Ramos (cell line): ENCODE results near the gene ASCL3.
"Not testable (repeated sequence)": the region's sequence is repeated elsewhere in the genome, so short reads cannot be mapped to it uniquely, and the experiment has no call there.

Source experiments
- in situ Hi-C: fragments of 300-500 bp; cut with MboI; formaldehyde crosslinking; loops from one replicate; pipeline ENCODE4 v1.14.3; 2022; ENCODE audit warnings: low sequenced_read_pairs; ENCODE audit not compliant: unreplicated experiment

The ASCL3 gene, protein sequence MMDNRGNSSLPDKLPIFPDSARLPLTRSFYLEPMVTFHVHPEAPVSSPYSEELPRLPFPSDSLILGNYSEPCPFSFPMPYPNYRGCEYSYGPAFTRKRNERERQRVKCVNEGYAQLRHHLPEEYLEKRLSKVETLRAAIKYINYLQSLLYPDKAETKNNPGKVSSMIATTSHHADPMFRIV

DNA sequence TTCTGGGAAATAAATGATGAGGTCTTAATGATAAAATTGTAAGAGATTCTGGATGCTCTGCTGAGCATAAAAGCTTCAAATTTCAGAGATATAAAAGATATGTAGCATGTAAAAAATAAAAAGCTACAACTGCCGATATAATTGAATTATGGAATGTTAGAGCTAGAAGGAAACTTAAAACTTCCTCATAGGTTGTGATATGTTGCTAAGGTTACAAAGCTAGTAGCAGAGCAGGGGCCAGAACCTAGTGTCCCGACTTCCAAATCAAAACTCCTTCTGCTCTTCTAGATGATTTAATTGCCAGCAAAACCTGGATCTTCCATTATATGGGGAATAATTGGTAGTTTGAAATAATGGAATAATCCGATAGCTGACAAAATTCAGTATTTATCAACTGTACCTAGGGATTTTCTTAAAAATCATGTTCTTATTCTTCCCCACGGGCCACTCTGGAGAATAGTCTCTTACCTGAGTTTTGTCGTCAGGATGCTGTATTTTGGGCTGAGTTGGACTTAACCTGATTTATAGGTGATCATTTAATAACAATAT lies at the start of gene ASCL3:
TSS of gene ASCL3 (minus strand) at position 499 of the 549 bp plus-strand sequence. CDS start 4,855 bp downstream, outside the sequence.
- in situ Hi-C loops, result no loop called here

DNA sequence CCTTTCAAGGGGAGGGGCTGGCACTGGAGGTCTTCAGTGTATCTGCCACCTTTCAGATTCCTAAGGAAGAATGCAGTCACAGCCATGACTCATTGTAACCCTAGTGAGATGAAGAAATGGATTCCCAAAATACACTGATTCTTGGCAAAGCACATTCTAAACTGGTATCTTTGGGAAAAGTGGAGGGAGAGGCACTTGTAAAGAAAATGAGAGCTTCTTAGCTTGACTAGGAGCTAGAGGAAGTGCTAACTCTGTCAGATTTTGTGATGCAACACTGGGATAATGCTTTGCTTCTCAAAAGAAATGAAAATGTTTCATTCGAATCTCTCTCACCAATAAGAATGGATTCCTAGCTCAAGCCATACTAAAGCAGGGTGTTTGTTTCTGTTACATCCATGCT lies 46.6 kb upstream of the ASCL3 start:
- in situ Hi-C loops, result no loop called here

DNA sequence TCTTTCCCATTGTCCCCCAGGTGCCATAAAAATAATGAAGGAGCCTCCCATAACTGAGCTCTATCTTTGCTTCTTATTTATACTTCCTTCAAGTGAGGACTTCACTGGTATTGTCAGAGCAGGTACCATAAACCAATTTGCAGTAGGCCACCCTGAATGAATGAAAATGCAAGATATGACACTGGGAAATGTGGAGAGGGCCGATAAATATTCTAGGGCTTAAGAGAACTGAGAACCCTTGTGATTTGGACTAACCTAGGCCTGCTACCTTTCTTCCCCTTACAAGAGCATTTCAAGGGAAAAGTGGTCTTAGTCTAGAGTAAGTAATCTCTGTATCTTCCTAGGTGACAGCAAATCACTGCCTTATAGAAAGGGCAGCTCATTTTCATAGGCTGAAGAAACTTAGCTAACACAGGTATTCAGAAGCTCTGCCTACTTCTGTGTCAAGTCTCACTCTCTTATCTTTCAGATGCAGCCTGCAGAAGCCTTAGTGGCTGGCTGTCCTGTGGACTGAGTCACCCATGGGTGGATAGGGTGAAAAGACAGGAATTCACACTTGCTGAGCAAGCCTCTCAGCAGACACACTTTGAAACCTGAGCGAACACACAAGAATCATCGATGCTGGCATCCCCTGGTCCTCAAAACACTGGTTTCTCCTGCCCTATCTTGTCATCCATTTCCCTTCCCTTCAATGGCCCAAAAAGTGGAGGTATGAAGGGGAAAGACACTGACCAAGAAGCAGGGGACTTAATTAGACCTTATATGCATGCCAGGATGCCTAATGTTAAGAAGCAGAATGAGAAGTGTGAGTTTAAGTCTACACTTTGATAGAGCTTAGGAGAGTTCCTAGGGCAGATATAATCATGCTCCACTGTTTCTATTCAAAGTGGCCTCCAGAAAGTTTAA lies 45.8 kb upstream of the ASCL3 start:
- in situ Hi-C loops, result no loop called here

DNA sequence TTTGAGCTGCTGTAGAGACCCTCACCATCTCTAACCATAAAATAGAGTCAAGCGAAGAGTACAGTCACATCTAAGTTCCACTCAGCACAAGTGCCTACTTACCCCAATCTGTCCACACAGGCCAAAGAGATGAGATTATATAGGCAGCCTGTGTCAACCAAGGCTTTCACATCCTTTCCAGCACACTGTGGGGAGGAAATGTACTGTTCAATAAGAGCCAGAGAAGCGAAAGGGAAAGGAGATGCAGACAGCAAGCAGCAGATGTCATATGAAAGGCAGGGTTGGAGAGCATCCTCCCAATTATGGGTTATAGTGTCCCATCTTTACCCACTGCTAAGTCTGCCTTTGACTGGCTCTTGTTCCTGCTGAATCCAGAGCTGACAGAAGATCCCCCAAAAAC lies 44.6 kb upstream of the ASCL3 start:
- in situ Hi-C loops, result no loop called here

DNA sequence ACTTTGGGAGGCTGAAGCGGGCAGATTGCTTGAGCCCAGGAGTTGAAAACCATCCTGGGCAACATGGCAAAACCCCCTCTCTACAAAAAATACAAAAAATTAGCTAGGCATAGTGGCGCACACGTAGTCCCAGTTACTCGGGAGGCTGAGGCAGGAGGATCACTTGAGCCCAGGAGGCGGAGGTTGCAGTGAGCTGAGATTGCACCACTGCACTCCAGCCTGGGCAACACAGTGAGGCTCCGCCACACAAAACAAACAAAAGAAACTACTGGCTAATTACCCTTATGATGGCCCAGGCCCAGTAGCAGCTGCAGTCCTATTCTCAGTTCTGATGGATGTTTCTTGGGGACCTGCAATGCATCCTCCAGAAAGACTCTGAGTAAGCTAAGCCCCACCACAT lies 44.0 kb upstream of the ASCL3 start:
- in situ Hi-C loops, result not testable (repeated sequence)

DNA sequence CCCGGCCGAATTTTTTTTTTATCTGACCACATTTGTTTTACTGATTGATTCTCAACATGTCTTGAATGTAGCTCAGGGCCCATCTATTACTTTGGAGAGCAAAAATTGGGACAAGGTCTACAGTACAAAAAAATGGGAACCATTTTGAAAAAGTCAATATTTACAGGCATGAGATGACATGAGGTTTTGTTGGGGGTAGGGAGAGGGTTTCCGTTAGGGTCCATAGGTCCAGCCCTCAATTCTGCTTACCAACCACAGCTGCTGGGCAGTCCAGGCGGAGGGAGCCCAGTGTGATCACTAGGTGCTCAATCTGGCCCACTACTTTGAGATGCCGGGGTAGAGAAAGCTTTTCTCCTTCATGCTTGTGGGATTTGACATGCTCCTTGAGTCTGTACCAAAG lies 42.6 kb upstream of the ASCL3 start:
- in situ Hi-C loops, result no loop called here

DNA sequence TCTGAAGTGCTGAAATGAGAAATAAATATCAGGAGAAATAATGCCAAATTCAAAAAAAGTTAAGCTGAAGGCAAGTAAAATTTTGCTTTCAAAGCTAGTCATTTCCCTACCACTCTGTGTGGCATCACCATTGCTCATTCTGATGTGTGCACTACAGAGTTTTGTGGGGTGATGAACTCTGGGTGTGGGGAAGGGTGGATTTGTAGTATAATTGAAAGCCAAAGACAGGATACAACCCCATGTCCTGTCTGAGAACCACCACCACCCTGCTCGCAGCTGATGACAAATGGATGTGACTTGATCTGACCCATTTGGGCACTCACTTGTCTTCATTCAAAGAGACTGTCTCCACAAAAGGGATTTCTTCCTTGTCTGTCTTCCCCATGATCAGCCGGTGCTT lies 40.7 kb upstream of the ASCL3 start:
- in situ Hi-C loops, result no loop called here

DNA sequence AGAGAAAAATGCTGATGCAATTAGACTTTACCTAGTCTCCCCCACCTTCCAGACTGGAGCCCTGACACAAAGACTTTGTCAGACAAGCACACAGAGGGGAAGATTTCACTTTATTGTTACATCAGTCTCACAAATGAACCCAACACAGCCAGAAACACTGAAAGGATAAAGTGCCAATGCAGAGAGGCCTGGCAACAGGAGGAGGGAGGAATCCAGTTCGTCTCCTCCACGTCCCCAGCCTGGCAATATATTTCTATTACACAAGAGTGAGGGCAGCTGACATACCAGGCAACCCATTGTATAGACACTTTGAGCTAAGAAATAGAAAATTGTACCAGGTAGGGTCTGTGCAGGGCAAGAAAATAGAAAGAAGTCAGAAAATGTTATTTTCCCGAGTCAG lies 37.7 kb upstream of the ASCL3 start:
- in situ Hi-C loops, result no loop called here

DNA sequence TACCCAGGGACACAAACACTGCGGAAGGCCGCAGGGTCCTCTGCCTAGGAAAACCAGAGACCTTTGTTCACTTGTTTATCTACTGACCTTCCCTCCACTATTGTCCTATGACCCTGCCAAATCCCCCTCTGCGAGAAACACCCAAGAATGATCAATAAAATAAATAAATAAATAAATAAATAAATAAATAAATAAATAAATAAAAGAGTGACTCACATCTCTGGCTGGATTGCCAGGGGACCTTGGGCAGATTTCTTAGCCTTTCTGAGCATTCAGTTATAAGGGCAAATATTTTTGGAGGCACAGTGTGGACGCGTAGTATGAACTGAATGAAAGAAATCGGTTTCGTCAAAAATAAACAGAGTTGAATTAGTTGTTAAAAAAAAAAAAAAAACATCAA lies 36.5 kb upstream of the ASCL3 start:
- in situ Hi-C loops, result not testable (repeated sequence)

DNA sequence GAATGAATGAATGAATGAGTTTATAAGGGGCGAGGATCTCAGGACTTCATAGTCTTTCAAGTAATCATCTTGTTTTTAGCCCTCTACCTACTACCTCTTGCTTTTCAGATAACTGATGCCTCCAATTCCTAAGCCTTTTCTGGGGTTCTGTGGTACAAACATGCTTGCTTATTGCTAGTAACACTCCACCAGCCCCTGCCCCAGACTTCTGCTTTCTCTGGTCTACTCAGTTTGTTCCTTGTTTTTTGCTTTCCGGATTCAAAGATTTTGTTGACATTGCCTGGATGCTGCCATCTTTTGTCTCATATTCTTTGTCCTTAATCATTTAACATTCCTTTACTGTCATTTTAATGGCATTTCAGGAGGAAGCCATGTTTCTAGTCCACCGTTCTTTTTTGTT lies 30.3 kb upstream of the ASCL3 start:
- in situ Hi-C loops, result no loop called here

DNA sequence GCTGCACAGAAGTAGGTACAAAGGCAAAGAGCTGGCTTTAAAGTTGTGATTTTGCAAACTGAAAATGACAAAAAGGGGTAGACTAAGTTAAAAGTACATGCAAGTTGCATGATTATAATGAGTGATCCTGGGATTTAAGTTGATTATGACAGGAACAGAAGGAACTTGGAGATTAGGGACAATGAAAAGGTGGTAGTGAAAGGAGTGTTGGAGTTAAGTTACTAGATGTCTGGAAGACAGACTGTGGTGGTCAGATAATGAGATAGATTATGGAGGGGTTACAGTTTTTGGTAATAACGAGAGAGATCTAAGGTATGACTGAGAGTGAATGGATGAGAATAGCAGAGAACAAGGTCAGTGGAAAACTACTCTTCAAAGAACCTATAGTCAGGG lies 29.1 kb upstream of the ASCL3 start:
- in situ Hi-C loops, result no loop called here

DNA sequence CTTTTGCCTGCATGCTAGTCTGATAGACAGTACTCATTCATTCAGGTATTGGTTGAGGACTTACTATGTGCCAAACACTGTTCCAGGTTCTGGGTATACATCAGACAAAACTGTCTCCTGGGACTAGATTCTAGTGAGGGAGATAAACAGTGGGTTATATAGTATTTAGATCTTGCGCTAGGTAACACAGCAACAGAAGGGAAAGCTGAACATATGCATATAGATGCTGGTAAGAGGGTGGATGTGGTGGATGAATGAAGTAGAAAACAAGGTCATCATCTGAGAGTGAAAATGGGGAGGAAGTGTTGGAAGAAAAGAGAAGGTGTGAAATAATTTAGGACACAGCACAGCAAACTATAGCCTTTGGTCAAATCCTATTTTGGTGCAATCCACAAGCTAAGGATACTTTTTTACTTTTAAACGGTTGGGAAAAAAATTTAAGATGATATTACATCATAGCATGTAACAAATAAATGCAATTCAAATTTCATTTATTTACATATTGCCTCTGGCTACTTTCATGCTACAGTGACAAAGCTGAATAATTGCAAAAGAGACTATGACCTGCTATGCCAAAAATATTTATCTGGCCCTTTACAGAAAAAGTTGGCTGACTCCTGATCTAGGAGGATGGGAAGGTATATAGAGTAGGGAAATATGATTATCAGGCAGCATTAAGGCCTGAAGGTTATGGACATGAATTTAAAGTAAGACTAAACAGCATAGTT lies 28.5 kb upstream of the ASCL3 start:
- in situ Hi-C loops, result no loop called here

DNA sequence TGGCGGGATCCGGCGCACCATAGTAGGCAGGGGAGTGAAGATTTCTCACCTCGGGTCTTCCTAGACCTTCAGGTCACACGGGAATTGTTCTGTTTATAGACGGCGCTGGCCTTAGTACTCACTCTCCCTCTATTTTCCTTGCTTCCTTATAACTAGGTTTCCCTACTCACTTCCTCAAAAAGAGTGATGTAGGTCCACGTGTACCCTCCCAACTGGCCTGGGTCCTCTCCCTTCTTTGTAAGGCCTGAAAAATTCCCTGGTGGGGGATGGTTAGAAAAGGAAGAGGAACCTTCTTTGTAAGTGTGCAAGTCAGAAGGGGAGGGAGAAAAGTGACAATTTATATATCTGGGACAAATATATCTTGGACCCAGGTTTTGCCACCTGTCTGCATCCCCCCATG lies 24.4 kb upstream of the ASCL3 start:
- in situ Hi-C loops, result loop anchor here (10.0 kb wide), 1 partner anchor 282 kb away; the partner anchor contains the start of genes RPL27A and TRIM66

DNA sequence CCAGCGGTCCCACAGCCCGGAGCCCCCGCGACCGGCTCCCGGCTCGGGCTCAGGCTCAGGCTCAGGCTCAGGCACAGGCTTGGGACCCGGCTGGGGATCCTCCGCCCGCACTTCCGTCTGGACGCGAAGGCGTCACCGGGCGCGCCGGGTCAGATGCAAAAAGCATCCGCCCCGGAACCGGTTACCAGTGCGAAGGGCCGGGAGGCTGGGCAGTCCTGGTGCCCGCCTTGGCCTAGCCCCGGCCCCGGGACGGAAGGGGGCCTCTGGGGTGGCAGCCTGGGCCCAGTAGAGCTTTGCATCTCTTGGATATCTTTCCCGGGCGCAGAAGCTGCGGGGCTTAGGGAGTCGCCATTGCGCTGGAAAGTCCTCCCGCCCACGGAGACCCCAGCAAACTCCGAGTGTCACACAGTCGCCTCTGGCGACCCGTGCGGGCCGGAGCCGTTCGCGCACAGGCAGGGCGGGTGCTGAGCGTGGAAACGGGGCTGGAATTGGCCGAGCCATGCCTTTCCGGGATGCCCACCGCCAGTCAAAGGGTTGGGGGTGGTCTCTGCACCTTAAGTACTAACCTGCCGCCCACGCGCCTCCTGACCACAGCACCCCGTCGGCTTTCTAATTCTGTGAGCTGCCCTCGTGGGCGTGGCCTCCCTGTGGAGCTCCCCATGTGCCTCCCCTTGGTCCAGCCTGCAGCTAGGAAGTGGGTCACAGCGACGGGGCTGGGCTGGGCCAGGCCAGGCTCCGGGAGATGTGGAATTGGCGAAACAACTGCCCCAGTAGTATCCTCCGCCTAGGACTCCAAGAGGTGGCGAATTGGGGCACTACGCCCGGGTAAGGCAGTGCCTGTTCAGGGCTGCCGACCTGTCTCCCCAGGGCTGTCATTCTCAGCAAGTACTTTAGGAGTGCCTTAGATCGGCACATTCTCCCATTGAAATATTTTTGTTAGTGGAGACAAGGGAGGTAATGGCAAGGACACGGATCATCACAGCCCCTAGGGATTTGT lies 21.8 kb upstream of the ASCL3 start, which contains the start of gene TMEM9B:
TSS of gene TMEM9B (minus strand) at position 119 of the 997 bp plus-strand sequence. CDS start 129 bp downstream, outside the sequence.
- in situ Hi-C loops, result loop anchor here (10.0 kb wide), 1 partner anchor 280 kb away; the partner anchor contains the start of genes RPL27A and TRIM66

DNA sequence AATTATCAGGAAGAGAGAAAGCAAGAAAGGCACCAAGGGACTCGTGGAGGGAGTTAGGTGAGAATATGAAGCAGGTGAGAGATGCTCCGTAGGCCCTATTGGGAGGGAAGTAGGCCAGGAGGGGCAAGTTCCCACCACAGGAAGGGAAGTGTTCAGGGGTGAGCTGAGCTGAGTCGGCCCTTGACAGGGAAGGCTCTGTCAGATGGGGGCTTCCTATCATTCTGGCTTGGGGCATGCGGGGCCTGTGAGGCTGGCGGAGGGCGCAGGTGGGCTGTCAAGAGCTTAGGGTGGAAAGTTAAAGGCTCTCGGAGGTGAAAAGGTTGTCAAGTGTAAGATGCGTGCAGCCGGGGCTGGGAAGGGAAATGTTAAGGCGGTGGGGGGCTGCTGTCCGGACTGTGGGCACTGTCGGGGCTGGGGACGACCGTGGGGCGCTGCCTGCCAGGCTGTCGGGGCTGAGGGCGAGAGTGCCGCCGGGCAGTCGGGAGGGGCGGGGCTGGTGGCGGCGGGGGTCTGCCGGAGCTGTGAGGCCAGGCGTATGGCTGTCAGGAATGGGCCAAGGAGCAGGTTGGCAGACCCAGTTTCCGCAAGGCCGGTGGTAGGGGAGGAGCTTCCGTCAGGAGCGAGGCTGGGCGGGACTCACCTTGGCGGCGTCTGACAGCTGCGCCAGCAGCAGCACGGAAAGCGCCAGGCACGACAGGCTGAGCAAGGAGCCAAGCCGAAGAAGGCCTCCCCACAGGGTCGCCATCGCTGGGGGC lies 20.9 kb upstream of the ASCL3 start:
- in situ Hi-C loops, result loop anchor here (10.0 kb wide), 1 partner anchor 279 kb away; the partner anchor contains the start of genes RPL27A and TRIM66

DNA sequence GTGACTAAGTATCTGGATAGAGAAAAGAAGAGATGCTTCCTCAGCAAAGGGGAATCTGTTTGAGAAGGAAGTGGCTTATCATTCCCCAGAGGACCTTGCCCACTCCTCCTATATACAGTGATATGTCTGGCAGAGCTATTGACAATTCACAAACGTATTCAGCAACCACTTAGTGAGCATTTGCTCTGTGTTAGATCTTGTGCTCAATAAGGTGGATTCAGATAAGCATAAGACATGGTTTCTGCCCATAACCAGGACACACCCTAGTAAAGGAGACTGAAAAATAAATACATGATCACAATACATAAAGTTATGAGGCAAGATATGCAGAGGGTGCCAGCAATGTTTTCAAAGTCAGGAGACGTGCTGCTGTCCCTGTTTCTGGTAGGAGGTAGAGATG lies 20.0 kb upstream of the ASCL3 start:
- in situ Hi-C loops, result loop anchor here (10.0 kb wide), 1 partner anchor 278 kb away; the partner anchor contains the start of genes RPL27A and TRIM66

DNA sequence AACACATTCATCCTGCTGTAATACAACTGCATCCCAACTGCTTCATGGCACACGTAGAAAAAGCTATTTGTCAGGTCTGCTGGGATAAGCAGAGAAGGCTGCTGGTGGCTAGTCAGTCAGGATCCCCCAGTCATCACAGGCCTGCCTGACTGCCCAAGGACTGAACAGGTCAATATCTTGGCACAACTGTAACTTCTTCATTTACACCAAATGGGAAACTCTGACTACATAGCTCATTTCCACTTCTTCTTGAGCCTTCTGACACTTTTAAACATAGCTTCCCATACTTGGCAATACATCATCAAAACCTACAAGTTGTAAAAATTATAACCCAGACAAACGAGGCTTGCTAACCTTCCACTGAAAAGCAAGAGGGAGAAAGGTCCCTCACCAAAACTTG lies 18.6 kb upstream of the ASCL3 start:
- in situ Hi-C loops, result loop anchor here (10.0 kb wide), 1 partner anchor 277 kb away; the partner anchor contains the start of genes RPL27A and TRIM66

DNA sequence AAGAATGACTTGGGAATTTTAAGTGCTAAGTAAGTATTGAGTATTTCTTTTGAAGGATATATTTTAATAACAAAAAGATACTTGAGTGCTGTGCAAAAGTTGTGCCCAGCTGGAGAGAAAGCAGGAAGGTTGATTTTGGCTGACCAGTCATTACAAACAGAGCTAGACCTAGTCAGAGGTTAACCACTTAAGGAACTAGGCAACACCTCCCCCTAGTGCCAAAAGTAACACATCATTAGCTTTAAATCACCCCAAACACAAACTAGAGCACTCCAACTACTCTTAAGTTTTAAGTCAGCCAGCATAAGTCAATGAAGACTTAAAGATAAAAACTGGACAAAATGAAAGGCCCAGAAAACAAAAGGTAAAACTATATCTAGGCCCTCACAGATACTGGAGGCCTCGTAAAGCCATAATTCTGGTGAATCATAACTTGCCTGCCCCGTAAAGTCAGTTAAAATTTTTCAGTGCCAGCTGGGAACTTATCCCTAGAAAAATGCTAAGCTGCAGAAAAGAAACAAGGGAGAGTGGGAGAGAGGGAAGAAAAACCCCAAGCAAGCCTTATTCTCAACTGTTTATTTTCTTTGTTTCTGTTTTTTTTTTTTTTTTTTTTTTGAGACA lies 16.8 kb upstream of the ASCL3 start:
- in situ Hi-C loops, result loop anchor here (10.0 kb wide), 1 partner anchor 275 kb away; the partner anchor contains the start of genes RPL27A and TRIM66
